NCI-H345 treated with DMSO at 0.1 percent for 48 hours (cell line): ENCODE measurements around the gene GPR15.

ENCODE experiments used
- DNase-seq: peaks from one replicate; lab custom pipeline; 2025; ENCODE audit not compliant: unreplicated experiment; lab: John Stamatoyannopoulos, UW

Gene GPR15

GRCh38 chr3:98582042-98582441 lies 50.3 kb downstream of the GPR15 start:
- DNase-seq, result no peak

- no peak for DNase-seq
Observed at GRCh38 chr3:98583766-98584165, 52.0 kb downstream of the GPR15 start.
